GM18861 (cell line): Measurements from ENCODE around the gene INSIG2.
A peak's percentile ranks its signal among the peaks of the same experiment; 100 is the strongest.

Experiments
- ATAC-seq: cut with Tn5 transposase; IDR thresholded peaks from one replicate; pipeline ENCODE4 v1.9.1; 2021; ENCODE audit not compliant: unreplicated experiment

INSIG2 gene

GRCh38 chr2:118124288-118124891 lies 36.1 kb downstream of the INSIG2 start:
- peak; percentile 33 for ATAC-seq

DNA sequence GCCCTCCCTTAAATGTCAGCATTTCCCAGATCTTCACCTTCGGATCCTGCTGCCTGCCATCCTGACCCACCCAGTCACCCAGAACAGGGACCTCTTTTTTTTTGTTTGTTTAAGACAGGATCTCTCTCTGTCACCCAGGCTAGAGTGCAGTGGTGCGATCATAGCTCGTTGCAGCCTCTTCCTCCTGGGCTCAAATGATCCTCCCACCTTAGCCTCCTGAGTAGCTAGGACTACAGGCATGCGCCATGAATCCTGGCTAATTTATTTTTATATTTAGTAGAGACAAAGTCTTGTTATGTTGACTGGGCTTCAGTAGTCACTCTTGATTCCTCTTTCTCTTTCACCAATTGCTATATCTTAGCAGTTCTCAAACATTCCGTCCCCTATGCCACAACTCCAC lies 39.0 kb downstream of the INSIG2 start:
- ATAC-seq = no peak

DNA sequence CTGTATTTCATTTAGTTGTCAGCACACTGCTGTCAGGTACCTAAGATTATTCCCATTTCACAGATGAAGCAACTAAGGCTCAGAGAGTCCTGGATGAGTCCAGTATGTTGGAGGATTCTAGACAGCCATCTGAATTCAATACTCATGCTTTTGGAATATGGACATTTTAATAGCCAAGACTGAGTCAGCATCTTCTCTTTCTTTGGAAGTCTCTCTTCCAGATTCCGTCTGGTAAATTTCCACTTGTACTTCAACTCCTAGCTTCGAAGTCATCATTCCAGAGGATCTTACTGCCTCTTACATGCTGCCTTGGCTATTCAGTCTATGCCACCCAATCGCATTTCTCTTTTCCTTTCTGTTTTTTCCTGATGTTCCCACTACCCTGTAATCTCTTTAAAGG lies 40.6 kb downstream of the INSIG2 start:
- no peak for ATAC-seq

DNA sequence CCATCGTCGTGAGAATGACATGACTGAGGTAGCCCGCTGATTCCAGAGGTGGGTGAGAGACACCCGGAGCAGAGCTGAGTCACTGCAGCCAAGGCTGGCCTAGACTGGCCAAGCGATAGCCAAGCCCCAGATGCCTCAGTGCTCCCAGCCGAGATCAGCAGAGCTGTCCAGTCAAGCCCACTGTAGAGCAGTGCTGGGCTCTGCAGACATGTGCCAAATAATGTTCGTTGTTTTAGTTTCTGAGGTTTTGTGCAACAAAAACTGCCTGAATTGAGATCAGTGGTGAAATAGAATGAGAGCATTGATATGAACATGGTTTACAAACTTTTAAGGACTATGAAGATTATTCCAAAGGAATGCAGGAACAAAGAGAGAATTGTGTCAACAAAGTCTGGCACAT lies 42.1 kb downstream of the INSIG2 start:
- ATAC-seq = no peak

- no peak for ATAC-seq
These were observed 43.5 kb downstream of the INSIG2 start for GRCh38 chr2:118131771-118132170.

DNA sequence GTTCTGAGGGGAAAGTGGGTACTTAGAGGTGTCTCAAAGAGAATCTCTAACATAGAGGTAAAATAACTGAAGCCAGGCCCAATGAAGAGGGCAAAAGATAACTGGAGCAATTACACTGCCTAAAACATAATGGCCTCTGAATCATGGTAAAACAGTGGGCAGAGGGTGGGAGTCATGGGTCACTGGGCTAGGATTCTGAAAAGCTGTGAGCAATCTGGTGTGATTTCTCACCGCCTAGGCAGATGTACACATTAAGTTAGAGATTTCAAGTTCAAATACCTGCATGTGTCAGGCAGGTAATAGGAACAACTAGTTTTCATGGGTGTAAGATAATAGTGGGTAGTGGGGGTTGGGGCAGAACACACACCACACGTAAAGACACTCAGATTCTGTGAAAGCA lies 45.6 kb downstream of the INSIG2 start:
- ATAC-seq = no peak

GRCh38 chr2:118134650-118135049 lies 46.4 kb downstream of the INSIG2 start:
- no peak for ATAC-seq

DNA sequence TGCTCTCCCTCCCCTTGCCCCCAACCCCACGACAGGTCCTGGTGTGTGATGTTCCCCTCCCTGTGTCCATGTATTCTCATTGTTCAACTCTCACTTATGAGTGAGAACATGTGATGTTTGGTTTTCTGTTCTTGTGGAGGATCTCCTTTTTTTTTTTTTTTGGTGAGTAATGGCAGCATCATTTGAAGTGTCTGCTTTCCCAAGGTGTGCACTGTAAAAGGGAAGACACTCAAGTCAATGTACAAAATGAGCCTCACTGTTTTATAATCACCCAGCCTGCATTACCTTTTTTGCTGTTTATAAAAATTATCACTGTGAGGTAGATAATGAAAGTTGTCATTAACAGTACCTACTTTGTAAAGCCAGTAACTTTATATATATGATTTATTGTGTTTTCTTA lies 56.9 kb downstream of the INSIG2 start:
- ATAC-seq = no peak

- no peak for ATAC-seq
These were observed 57.5 kb downstream of the INSIG2 start for GRCh38 chr2:118145806-118146205.

GRCh38 chr2:118146315-118147283 lies 58.3 kb downstream of the INSIG2 start:
- no peak for ATAC-seq

DNA sequence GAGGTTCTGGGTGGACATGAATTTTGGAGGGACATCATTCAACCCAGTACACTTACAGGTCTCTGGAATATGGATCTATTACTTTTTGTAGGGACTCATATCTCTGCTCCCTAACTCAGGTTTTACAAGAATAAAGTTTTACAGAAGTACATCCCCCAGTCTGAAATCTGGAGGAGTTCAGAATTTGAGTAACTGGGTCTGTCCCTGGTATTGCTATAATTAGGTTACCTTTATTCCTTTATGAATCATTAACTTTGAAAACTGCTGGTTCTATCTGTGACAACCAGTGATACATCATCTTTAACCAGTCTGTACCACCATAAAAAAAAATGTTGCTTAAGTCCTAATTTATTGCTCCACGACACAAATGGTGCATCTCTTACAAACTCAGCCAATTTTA lies 59.9 kb downstream of the INSIG2 start:
- ATAC-seq = peak; percentile 81

GRCh38 chr2:118148809-118149208 lies 60.5 kb downstream of the INSIG2 start:
- ATAC-seq = no peak

DNA sequence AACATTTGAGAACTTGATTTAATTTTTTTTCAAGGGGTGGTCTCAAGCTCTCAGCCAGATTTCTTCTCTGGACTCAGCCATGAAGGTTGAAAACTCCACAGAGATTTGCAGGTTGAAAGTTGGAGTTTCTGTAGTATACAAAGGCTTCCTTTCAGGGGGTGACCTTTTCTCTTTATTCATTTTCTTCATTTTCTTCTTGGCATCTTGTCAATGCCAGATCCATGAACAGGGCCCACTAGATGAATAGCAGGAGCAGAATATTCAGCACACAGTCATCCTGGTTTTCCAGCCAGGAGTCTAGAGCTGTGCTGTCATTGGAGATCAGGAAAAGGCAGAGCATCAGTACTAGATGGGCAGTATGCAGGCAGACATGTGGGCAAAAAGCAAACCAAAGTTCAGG lies 62.0 kb downstream of the INSIG2 start:
- ATAC-seq = no peak

GRCh38 chr2:118151831-118152230 lies 63.6 kb downstream of the INSIG2 start:
- ATAC-seq = no peak

GRCh38 chr2:118153433-118153832 lies 65.2 kb downstream of the INSIG2 start:
- ATAC-seq = no peak

GRCh38 chr2:118154176-118154575 lies 65.9 kb downstream of the INSIG2 start:
- ATAC-seq = no peak
